Subcutaneous adipose tissue (tissue), 4 donors: ENCODE measurements around the gene DSTYK. TPM values are rescaled to one million over a fixed set of nuclear protein-coding genes. Genes with fewer than 3 reads are reported as not detected.

Source experiments
- total RNA-seq, 4 donors: library from RNA; depleted of rRNA; stranded (reverse); fragments of >200 nt; gene quantifications; one replicate each; pipeline ENCODE4 v1.1.0, GENCODE V29; 2016
- TF ChIP-seq, protein P1 (sequence below): fragments of 450-650 bp; IDR thresholded peaks from one replicate; pipeline ENCODE4 v1.5.1; 2016; ENCODE audit warnings: low read depth, mild to moderate bottlenecking, control low read depth, antibody characterized with exemption, moderate library complexity

DSTYK gene
- total RNA-seq, 4 donors from 2014 or later, result 7.2 to 12.3 (median 11.0) TPM

- TF ChIP-seq, protein P1, sequence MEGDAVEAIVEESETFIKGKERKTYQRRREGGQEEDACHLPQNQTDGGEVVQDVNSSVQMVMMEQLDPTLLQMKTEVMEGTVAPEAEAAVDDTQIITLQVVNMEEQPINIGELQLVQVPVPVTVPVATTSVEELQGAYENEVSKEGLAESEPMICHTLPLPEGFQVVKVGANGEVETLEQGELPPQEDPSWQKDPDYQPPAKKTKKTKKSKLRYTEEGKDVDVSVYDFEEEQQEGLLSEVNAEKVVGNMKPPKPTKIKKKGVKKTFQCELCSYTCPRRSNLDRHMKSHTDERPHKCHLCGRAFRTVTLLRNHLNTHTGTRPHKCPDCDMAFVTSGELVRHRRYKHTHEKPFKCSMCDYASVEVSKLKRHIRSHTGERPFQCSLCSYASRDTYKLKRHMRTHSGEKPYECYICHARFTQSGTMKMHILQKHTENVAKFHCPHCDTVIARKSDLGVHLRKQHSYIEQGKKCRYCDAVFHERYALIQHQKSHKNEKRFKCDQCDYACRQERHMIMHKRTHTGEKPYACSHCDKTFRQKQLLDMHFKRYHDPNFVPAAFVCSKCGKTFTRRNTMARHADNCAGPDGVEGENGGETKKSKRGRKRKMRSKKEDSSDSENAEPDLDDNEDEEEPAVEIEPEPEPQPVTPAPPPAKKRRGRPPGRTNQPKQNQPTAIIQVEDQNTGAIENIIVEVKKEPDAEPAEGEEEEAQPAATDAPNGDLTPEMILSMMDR, result no peak
Observed at GRCh38 chr1:205133287-205133686, 78.2 kb downstream of the DSTYK start.

DNA sequence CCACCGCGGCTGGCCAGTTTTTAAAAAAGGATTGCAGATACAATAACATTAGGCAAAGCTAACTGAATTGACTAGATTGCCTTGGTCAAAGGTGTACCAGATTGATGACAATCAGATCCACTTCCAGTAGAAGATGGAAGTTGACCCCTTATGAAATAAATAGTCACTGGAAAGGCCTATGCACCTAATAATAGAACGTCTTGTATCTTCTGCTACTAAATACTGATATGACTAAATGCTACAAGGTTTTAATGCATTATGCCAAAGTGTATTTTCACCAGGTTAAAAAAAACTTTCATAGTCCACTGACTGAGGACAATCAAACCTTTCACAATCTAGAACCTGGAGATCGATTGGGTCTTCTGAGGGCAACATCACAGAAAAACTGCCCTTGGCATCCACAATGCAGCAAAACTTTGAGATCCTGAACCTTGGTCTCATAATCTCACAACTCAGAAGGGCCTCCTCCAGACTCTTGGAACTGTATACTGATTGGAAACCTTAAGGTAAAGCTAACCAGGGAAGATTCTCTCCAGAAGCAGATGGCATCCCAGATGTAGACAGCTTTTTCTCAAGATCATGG is 82.0 kb downstream of the DSTYK start:
- TF ChIP-seq, protein P1, result no peak

- TF ChIP-seq, protein P1, result no peak
Observed at GRCh38 chr1:205128050-205128449, 83.5 kb downstream of the DSTYK start.

- TF ChIP-seq, protein P1, result no peak
Observed at GRCh38 chr1:205127646-205128045, 83.9 kb downstream of the DSTYK start.

DNA sequence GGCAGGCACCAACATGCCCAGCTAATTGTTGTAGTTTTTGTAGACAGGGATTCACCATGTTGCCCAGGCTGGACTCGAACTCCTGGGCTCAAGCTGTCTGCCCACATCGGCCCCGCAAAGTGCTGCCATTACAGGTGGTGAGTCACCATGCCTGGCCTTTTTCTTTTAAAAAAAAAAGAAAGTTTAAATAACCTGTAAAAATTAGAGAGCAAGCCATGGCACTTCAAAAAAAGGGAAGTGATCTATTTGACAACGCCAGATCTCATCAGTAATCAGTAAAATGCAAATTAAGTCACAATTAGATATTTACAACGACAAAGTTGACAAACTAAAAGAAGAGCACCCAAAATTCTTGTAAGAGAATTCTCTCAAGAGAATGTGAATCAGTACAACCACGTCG is 86.8 kb downstream of the DSTYK start:
- TF ChIP-seq, protein P1, result no peak

GRCh38 chr1:205122489-205122882 is 89.0 kb downstream of the DSTYK start:
- TF ChIP-seq, protein P1, result no peak

DNA sequence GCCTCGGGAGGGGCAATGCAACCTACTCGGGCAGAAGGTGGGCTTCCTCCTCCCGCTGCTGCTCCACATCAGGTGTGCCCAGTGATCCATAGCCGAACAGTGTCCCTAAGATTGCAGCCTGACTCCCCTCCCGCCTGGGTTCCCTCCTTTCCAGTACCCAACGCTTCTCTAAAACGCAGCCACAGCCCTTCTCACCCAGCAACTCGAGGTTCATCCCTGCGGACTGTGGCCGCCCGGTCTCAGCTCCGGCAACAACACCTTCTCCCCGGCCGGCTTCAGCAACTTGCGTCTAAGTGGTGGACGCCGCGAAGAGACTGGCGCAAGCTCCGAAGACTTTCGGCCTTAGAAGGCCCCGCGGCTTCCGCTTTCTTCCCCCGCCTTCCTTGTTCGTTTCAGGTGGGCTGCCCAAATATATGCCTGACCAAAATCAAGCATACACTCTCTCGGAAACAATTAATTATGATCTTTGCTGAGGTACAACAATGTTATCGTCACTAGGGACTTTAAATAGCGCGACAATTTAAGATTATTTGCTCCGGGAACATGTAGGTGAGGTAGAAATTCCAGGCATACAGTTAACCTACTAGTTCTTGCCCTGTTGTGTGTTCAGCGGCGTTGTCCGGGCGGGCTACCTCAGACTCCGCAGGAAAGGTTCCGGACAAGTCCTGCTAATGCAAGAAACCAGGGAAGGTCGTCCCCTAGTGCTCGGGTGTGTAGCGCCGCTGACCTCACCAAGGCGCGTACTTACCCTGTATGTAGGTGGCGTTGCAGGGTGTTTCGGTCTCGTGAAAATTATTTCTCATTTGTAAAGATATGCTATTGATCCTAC is 89.6 kb downstream of the DSTYK start, which contains the start of gene RBBP5:
Gene RBBP5 (minus strand): TSS at position 319 of the 829 bp plus-strand sequence. CDS start 105 bp downstream, at position 214.
- TF ChIP-seq, protein P1, result no peak
